ENCODE measurements around the gene DPY19L2. TPM values are rescaled to one million over a fixed set of nuclear protein-coding genes. Genes with fewer than 3 reads are reported as not detected.
"Not testable (repeated sequence)": the region's sequence is repeated elsewhere in the genome, so short reads cannot be mapped to it uniquely, and the experiment has no call there.

The DPY19L2 gene
- total RNA-seq (2022) = not detected in 2 replicates
- Bru-seq, nascent RNA = percentile 3 among the genes with signal in this experiment
- BruChase-seq, experiment 1, labeled RNA remaining after a 2-hour chase = percentile 3 among the genes with signal in this experiment
- BruChase-seq, experiment 2, labeled RNA remaining after a 6-hour chase = percentile 4 among the genes with signal in this experiment
- long read RNA-seq = 0 reads

DNA sequence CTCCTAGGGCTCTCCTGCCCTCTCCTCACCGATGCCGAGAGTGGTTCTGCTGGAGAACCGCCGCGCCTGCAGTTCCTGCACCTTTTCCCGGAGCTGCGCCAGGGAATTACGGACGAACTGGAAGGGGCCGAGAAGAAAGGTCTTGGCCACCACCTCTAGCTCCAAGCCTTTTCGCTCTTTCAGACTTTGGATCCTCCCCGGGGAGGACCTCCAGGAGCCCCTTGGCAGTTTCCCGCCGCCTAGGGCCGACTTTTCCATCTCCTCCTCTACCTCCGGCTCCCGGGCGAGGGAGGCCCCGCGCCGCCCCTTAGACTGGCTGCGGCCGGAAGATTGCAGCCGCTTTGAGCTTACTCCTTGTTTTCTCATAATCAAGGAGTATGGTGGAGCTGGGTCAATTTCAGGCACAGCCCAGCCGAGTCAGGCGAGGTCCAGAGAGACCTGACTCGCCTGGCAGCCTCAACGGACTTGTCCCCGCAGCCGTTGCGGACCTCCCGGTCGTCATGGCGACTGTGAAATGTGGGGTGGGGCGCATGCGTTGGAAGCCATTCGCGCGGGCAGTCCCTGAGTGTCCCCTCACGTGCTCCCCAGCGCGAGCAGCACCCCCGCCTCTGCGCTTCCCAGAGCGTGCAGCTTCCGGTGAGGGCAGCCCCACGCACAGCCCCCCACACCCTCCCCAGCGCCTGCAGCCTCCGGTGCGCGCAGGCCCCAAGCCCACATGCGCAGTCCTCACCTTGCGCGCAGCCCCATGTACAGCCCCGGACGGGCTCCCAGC lies at the start of gene DPY19L2:
TSS of gene DPY19L2 (minus strand) at position 466 of the 772 bp plus-strand sequence. CDS start at position 366, 100 bp downstream.
- Mint-ChIP-seq H3K27me3 (ENCODE audit: insufficient read depth, unreplicated experiment) (peaks cover 9% of the 10 kb centered on the region), H3K9me3 (ENCODE audit: unreplicated experiment) (no peaks in the 10 kb centered on the region), H3K36me3 (ENCODE audit: insufficient read depth, unreplicated experiment) (no peaks in the 10 kb centered on the region), H3K27ac (ENCODE audit: unreplicated experiment) (no peak within 1 kb of the TSS), H3K4me1 (ENCODE audit: low read depth, unreplicated experiment) (no peaks in the 10 kb centered on the region), H3K4me3 (ENCODE audit: unreplicated experiment) (no peak within 1 kb of the TSS)
- no peaks in the 10 kb centered on the region for H3K4me1 ChIP-seq
- intact Hi-C loops (cut with micrococcal nuclease; ENCODE audit: unreplicated experiment) = loop anchor here (10.0 kb wide), 1 partner anchor 563 kb away; no protein-coding TSS in a partner anchor
- H3K4me3 ChIP-seq (ENCODE audit: low read depth, low read length) = no peak within 1 kb of the TSS
- H3K27me3 ChIP-seq (replicated peaks; ENCODE audit: control insufficient read depth, insufficient read depth, low read length) = no peaks in the 10 kb centered on the region
- no TSS peak for BruUV-seq (replicated peaks)
- no peaks in the 10 kb centered on the region for H3K36me3 ChIP-seq (ENCODE audit: control insufficient read depth, insufficient read depth, low read length)
- ChIA-PET POLR2A (no interaction called here), CTCF (no interaction called here)
- DNase-seq = no peak
- TF ChIP-seq, protein P1, sequence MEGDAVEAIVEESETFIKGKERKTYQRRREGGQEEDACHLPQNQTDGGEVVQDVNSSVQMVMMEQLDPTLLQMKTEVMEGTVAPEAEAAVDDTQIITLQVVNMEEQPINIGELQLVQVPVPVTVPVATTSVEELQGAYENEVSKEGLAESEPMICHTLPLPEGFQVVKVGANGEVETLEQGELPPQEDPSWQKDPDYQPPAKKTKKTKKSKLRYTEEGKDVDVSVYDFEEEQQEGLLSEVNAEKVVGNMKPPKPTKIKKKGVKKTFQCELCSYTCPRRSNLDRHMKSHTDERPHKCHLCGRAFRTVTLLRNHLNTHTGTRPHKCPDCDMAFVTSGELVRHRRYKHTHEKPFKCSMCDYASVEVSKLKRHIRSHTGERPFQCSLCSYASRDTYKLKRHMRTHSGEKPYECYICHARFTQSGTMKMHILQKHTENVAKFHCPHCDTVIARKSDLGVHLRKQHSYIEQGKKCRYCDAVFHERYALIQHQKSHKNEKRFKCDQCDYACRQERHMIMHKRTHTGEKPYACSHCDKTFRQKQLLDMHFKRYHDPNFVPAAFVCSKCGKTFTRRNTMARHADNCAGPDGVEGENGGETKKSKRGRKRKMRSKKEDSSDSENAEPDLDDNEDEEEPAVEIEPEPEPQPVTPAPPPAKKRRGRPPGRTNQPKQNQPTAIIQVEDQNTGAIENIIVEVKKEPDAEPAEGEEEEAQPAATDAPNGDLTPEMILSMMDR (IDR thresholded peaks at IDR 0.05; ENCODE audit: insufficient read depth in 1 of 2, low read depth in 1 of 2, low read length in 1 of 2, severe bottlenecking in 1 of 2, unreplicated experiment in 1 of 2) = no peak
- H3K9me3 ChIP-seq = no peaks in the 10 kb centered on the region

DNA sequence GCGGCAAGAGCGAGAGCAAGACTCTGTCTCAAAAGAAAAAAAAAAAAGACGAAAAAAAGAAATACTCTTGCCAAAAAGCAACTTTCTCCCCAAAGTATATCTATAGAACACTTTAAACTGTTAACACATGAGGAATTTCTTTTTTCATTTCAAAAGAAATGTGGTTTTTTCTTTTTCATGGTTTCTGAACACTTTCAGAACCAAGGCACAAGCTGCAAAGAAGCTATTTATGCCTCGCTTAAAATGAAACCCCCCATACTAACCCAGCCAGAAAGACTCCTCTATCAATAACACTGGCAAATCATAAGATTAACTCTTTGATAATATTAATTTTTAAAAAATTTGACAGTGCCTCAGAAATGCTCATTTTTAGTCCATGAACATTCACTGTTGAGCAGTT lies 48.6 kb upstream of the DPY19L2 start:
- H3K4me3 ChIP-seq (ENCODE audit: low read depth, low read length); DNase-seq; H3K4me1 Mint-ChIP-seq (ENCODE audit: low read depth, unreplicated experiment); H3K27ac Mint-ChIP-seq (ENCODE audit: unreplicated experiment); BruUV-seq (replicated peaks); H3K9me3 Mint-ChIP-seq (ENCODE audit: unreplicated experiment); H3K9me3 ChIP-seq; H3K27me3 ChIP-seq (replicated peaks; ENCODE audit: control insufficient read depth, insufficient read depth, low read length); H3K36me3 Mint-ChIP-seq (ENCODE audit: insufficient read depth, unreplicated experiment); POLR2A ChIA-PET; intact Hi-C loops (cut with micrococcal nuclease; ENCODE audit: unreplicated experiment); H3K4me3 Mint-ChIP-seq (ENCODE audit: unreplicated experiment); CTCF ChIA-PET; H3K4me1 ChIP-seq; H3K27me3 Mint-ChIP-seq (ENCODE audit: insufficient read depth, unreplicated experiment); H3K36me3 ChIP-seq (ENCODE audit: control insufficient read depth, insufficient read depth, low read length): not testable (repeated sequence)

DNA sequence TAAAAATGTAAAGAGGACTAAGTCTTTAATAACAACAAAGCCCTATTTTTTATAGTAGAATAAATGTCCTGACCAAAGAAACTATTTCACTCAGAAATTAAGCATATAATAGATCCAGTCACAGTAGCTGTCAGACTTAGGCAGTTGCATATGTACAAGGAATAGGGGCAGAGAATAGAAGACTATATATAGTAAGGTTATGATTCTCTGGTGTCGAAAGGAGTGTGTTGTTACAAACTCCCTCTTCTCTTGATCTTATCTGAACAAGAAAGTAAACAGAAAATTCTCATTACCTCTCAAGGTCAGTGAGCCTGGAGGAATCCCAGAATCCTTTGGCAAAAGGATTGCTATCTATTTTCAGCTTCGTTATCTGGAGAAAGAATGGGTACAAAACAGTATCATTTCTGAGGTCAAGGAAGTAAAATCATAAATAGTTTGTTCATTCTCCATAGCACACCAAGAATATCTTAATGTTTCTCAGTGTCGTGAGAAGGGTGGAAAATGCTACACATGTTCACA lies 46.9 kb upstream of the DPY19L2 start:
- H3K27me3 Mint-ChIP-seq (ENCODE audit: insufficient read depth, unreplicated experiment); CTCF ChIA-PET; H3K4me1 Mint-ChIP-seq (ENCODE audit: low read depth, unreplicated experiment); H3K4me3 ChIP-seq (ENCODE audit: low read depth, low read length); intact Hi-C loops (cut with micrococcal nuclease; ENCODE audit: unreplicated experiment); BruUV-seq (replicated peaks); H3K9me3 Mint-ChIP-seq (ENCODE audit: unreplicated experiment); H3K4me1 ChIP-seq; H3K36me3 ChIP-seq (ENCODE audit: control insufficient read depth, insufficient read depth, low read length); H3K4me3 Mint-ChIP-seq (ENCODE audit: unreplicated experiment); H3K36me3 Mint-ChIP-seq (ENCODE audit: insufficient read depth, unreplicated experiment); H3K27ac Mint-ChIP-seq (ENCODE audit: unreplicated experiment); DNase-seq; H3K27me3 ChIP-seq (replicated peaks; ENCODE audit: control insufficient read depth, insufficient read depth, low read length); H3K9me3 ChIP-seq; POLR2A ChIA-PET: not testable (repeated sequence)

DNA sequence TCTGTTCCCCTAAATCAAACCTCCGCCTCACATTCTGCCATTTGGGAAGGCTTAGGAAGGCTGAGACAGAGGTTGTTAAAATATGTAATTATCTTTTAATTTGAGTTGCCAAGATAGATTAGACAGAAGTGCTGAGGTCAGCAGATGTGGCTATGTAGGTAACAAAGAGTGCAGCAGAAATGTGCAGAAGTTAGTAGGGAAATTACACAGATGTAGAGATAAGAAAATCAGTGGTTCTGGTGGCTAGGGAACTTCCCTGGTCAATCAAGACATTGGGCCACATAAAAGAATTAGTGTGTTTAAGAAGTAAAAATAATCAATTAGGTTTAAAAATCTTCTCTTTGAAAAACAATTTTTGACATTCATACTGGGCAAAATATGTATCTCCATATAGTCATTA lies 46.1 kb upstream of the DPY19L2 start:
- CTCF ChIA-PET; H3K9me3 Mint-ChIP-seq (ENCODE audit: unreplicated experiment); H3K27ac Mint-ChIP-seq (ENCODE audit: unreplicated experiment); H3K4me3 Mint-ChIP-seq (ENCODE audit: unreplicated experiment); POLR2A ChIA-PET; H3K4me1 Mint-ChIP-seq (ENCODE audit: low read depth, unreplicated experiment); H3K36me3 Mint-ChIP-seq (ENCODE audit: insufficient read depth, unreplicated experiment); H3K4me3 ChIP-seq (ENCODE audit: low read depth, low read length); H3K36me3 ChIP-seq (ENCODE audit: control insufficient read depth, insufficient read depth, low read length); intact Hi-C loops (cut with micrococcal nuclease; ENCODE audit: unreplicated experiment); H3K27me3 ChIP-seq (replicated peaks; ENCODE audit: control insufficient read depth, insufficient read depth, low read length); H3K4me1 ChIP-seq; H3K27me3 Mint-ChIP-seq (ENCODE audit: insufficient read depth, unreplicated experiment); BruUV-seq (replicated peaks); H3K9me3 ChIP-seq; DNase-seq: not testable (repeated sequence)

DNA sequence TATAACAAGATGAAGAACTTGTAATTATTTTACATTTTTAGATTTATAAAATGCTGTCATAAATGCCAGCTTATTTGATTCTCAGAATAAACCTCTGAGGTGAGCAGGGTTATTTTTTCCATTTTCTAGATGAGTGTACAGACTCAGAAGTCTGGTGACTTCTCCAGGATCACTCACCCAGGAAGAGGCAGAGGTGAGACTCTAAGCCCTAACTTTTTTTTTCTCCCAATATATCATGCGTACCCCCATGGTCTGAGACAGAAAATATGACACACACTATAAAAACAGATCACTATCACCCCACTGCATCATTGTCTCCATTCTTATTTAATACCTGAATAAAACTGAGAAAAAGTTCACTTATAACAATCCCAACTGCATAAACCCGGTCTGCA lies 45.4 kb upstream of the DPY19L2 start:
- H3K9me3 Mint-ChIP-seq (ENCODE audit: unreplicated experiment); H3K9me3 ChIP-seq; H3K4me3 ChIP-seq (ENCODE audit: low read depth, low read length); H3K4me1 ChIP-seq; BruUV-seq (replicated peaks); POLR2A ChIA-PET; DNase-seq; H3K4me3 Mint-ChIP-seq (ENCODE audit: unreplicated experiment); H3K36me3 ChIP-seq (ENCODE audit: control insufficient read depth, insufficient read depth, low read length); H3K27ac Mint-ChIP-seq (ENCODE audit: unreplicated experiment); H3K27me3 Mint-ChIP-seq (ENCODE audit: insufficient read depth, unreplicated experiment); CTCF ChIA-PET; H3K36me3 Mint-ChIP-seq (ENCODE audit: insufficient read depth, unreplicated experiment); intact Hi-C loops (cut with micrococcal nuclease; ENCODE audit: unreplicated experiment); H3K4me1 Mint-ChIP-seq (ENCODE audit: low read depth, unreplicated experiment); H3K27me3 ChIP-seq (replicated peaks; ENCODE audit: control insufficient read depth, insufficient read depth, low read length): not testable (repeated sequence)

DNA sequence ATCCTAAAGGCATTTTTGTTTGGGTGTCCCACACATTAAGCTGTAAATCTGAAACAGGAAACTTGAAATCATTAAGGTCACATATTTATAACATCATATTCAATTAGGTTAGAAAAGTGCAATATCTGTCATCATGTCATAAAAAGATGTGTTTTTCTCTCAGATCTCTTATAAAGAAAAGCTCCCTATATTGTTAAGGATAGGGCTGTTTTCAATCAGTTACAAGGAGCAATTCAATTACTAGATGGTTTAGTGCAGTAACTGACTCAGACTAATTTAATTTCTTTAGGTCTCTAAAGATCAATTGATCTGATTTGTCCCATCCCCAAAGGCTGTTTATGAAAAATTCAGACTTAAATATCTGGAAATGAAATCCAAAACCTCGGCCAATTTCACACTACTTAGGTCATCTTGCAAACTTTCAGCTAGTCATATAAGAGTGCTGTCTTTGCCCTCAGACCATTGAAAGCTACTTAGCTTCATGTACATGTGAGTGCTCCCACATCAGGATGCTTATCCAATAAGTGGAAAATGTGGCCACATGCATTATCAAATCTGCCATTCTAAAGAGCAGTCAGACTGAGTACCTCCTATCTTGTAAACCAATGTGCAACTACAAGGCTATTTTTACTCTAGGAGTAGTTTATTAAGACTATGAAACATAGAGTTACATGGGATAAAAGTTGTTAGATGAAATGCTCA lies 44.8 kb upstream of the DPY19L2 start:
- H3K36me3 ChIP-seq (ENCODE audit: control insufficient read depth, insufficient read depth, low read length); H3K4me3 Mint-ChIP-seq (ENCODE audit: unreplicated experiment); H3K27me3 Mint-ChIP-seq (ENCODE audit: insufficient read depth, unreplicated experiment); H3K4me1 ChIP-seq; H3K9me3 Mint-ChIP-seq (ENCODE audit: unreplicated experiment); BruUV-seq (replicated peaks); DNase-seq; H3K9me3 ChIP-seq; H3K36me3 Mint-ChIP-seq (ENCODE audit: insufficient read depth, unreplicated experiment); H3K4me1 Mint-ChIP-seq (ENCODE audit: low read depth, unreplicated experiment); H3K27me3 ChIP-seq (replicated peaks; ENCODE audit: control insufficient read depth, insufficient read depth, low read length); H3K27ac Mint-ChIP-seq (ENCODE audit: unreplicated experiment); intact Hi-C loops (cut with micrococcal nuclease; ENCODE audit: unreplicated experiment); H3K4me3 ChIP-seq (ENCODE audit: low read depth, low read length); CTCF ChIA-PET; POLR2A ChIA-PET: not testable (repeated sequence)
